K562 (cell line): Measurements from ENCODE around the gene PPA2. TPM values are rescaled to one million over a fixed set of nuclear protein-coding genes. Genes with fewer than 3 reads are reported as not detected.

Experiments
- ATAC-seq: fragments of 200-7000 bp; cut with Tn5 transposase; 3 replicates; pipeline ENCODE4 v1.9.1; 2020; ENCODE audit warnings: moderate library complexity
- BruUV-seq: library from RNA; stranded (reverse); fragments of 400-500 nt; replicated peaks from 2 replicates; lab custom pipeline; 2021; lab: Mats Ljungman, UMichigan
- CTCF ChIA-PET: fragments of 300-600 bp; formaldehyde crosslinking; extraction: SDS; loops from one replicate; lab custom pipeline; 2021; ENCODE audit warnings: low intra/inter-chr PET ratio; lab: Yijun Ruan, JAX
- POLR2A ChIA-PET: fragments of 300-600, 350-650 bp; sonication (Branson Sonifier 250); formaldehyde crosslinking; extraction: SDS; loops from one replicate; lab custom pipeline; 2021; ENCODE audit warnings: antibody characterized with exemption, inconsistent platforms; lab: Yijun Ruan, JAX
- DNase-seq, 4 experiments: peaks; one replicate each; pipeline versions ENCODE4 v3.0.0 to v3.0.0-alpha.2; 2011 to 2018; ENCODE audit warnings: low spot score in 3 of 4, mixed read lengths in 3 of 4; ENCODE audit errors: extremely low read depth in 1 of 4
- FAIRE-seq: peaks from 2 replicates; lab custom pipeline; 2011; peaks lifted over from hg19 to GRCh38; lab: Jason Lieb, UNC
- H2AFZ ChIP-seq: 2 replicates; pipeline ENCODE4 v1.6.0; 2011; ENCODE audit warnings: low read depth, low read length, control low read depth, inconsistent platforms
- H3K27ac ChIP-seq: fragments of 200-600 bp; 3 replicates; pipeline ENCODE4 v1.8.0; 2011; ENCODE audit warnings: low read depth, mild to moderate bottlenecking, control low read depth, inconsistent platforms, low read length, moderate library complexity, mixed read lengths; ENCODE audit errors: extremely low read depth
- H3K27me3 ChIP-seq, 2 experiments: fragments of 300-600 bp in 1 of 2; 2 replicates in 1 of 2; 3 replicates in 1 of 2; pipeline versions ENCODE4 v1.6.0 to v1.8.0; 2011; ENCODE audit warnings: inconsistent platforms in 2 of 2, low read length in 2 of 2, mild to moderate bottlenecking in 1 of 2, mixed read lengths in 1 of 2, moderate library complexity in 1 of 2; ENCODE audit not compliant: control insufficient read depth in 2 of 2, insufficient read depth in 2 of 2
- H3K36me3 ChIP-seq: fragments of 300-600 bp; 3 replicates; pipeline ENCODE4 v1.8.0; 2011; ENCODE audit warnings: mild to moderate bottlenecking, low read length, inconsistent platforms; ENCODE audit not compliant: control insufficient read depth, insufficient read depth
- H3K4me1 ChIP-seq, 2 experiments: fragments of 200-600 bp in 1 of 2; replicated peaks in 1 of 2; 2 replicates in 1 of 2; 3 replicates in 1 of 2; pipeline versions ENCODE4 v1.5.1 to v1.8.0; 2011; ENCODE audit warnings: inconsistent platforms in 2 of 2, low read length in 2 of 2, mild to moderate bottlenecking in 1 of 2, mixed read lengths in 1 of 2, moderate library complexity in 1 of 2; ENCODE audit not compliant: control insufficient read depth in 2 of 2, insufficient read depth in 2 of 2
- H3K4me2 ChIP-seq: 2 replicates; pipeline ENCODE4 v1.6.1; 2011; ENCODE audit warnings: low read length, control low read depth, inconsistent platforms, mixed read lengths; ENCODE audit not compliant: insufficient read depth
- H3K4me3 ChIP-seq: fragments of 200-600 bp; sonication (generic), shearing (Covaris generic); 2 replicates; pipeline ENCODE4 v1.5.1; 2016; ENCODE audit warnings: control low read depth, inconsistent platforms
- H3K79me2 ChIP-seq: fragments of 200-600 bp; 3 replicates; pipeline ENCODE4 v1.8.0; 2011; ENCODE audit warnings: low read length, inconsistent platforms; ENCODE audit not compliant: control insufficient read depth, insufficient read depth
- H3K9ac ChIP-seq, 2 experiments: 2 replicates each; pipeline versions ENCODE4 v1.6.0 to v1.6.1; 2011; ENCODE audit warnings: low read depth in 2 of 2, low read length in 2 of 2, control low read depth in 1 of 2, inconsistent platforms in 1 of 2, mild to moderate bottlenecking in 1 of 2, mixed read lengths in 1 of 2; ENCODE audit not compliant: insufficient read depth in 1 of 2
- H3K9me1 ChIP-seq: one replicate; pipeline ENCODE4 v1.6.0; 2011; ENCODE audit warnings: inconsistent platforms, mild to moderate bottlenecking, low read length, moderate library complexity; ENCODE audit not compliant: control insufficient read depth, insufficient read depth
- H3K9me3 ChIP-seq: replicated peaks from 2 replicates; pipeline ENCODE4 v1.5.1; 2011; ENCODE audit warnings: low read depth, low read length, inconsistent platforms; ENCODE audit not compliant: control insufficient read depth, insufficient read depth
- H4K20me1 ChIP-seq: replicated peaks from 2 replicates; pipeline ENCODE4 v1.6.1; 2011; ENCODE audit warnings: low read length, inconsistent platforms, mixed read lengths; ENCODE audit not compliant: control insufficient read depth, insufficient read depth
- ARID2 ChIP-seq: fragments of 450-650 bp; IDR thresholded peaks from 2 replicates; pipeline ENCODE4 v1.6.1; 2017; ENCODE audit warnings: antibody characterized with exemption, mild to moderate bottlenecking
- HDAC8 ChIP-seq: fragments of 450-650 bp; IDR thresholded peaks from 2 replicates; pipeline ENCODE4 v1.6.1; 2016; ENCODE audit warnings: mild to moderate bottlenecking, missing genetic modification characterization, moderate library complexity, missing compliant biosample characterization
- HMBOX1 ChIP-seq: sonication (generic); IDR thresholded peaks from 2 replicates; pipeline ENCODE4 v1.6.1; 2016
- MYBL2 ChIP-seq, 2 experiments: fragments of 450-650 bp in 1 of 2; sonication (generic) in 1 of 2; formaldehyde crosslinking in 1 of 2; IDR thresholded peaks; 2 replicates each; pipeline versions ENCODE4 v1.6.1 to v1.8.1; 2017 to 2022; ENCODE audit warnings: borderline replicate concordance in 1 of 2, inconsistent platforms in 1 of 2, low read depth in 1 of 2, mild to moderate bottlenecking in 1 of 2, missing genetic modification reagents in 1 of 2, moderate library complexity in 1 of 2
- RNF219 ChIP-seq: fragments of 250-450 bp; sonication (Bioruptor Pico); IDR thresholded peaks from 2 replicates; pipeline ENCODE4 v1.5.0; 2022; ENCODE audit warnings: mild to moderate bottlenecking
- SIX5 ChIP-seq, 2 experiments: IDR thresholded peaks; 2 replicates each; pipeline ENCODE4 v1.6.1; 2011; ENCODE audit warnings: low read length in 2 of 2, borderline replicate concordance in 1 of 2, low read depth in 1 of 2, mild to moderate bottlenecking in 1 of 2, moderate library complexity in 1 of 2; ENCODE audit not compliant: insufficient read depth in 1 of 2
- TCF7L2 ChIP-seq: fragments of 150-350 bp; IDR thresholded peaks from 2 replicates; pipeline ENCODE4 v1.6.1; 2016; ENCODE audit warnings: low read depth, mild to moderate bottlenecking, low read length, moderate library complexity
- ZBTB12 ChIP-seq: fragments of 250-450 bp; sonication (Bioruptor Pico); IDR thresholded peaks from 2 replicates; pipeline ENCODE4 v1.4.0; 2020
- ZNF140 ChIP-seq: fragments of 250-450 bp; sonication (Bioruptor Pico); IDR thresholded peaks from 2 replicates; pipeline ENCODE4 v1.8.0; 2021; ENCODE audit warnings: moderate library complexity, mild to moderate bottlenecking, inconsistent platforms
- ZNF165 ChIP-seq: fragments of 250-450 bp; sonication (Bioruptor Pico); IDR thresholded peaks from 2 replicates; pipeline ENCODE4 v1.4.0; 2020; ENCODE audit warnings: borderline replicate concordance
- ZNF639 ChIP-seq, 2 experiments: fragments of 200-800 bp in 1 of 2; sonication (Bioruptor generic) in 1 of 2; sonication (generic) in 1 of 2; formaldehyde crosslinking in 1 of 2; IDR thresholded peaks in 1 of 2; conservative IDR thresholded peaks in 1 of 2; 2 replicates each; pipeline versions ENCODE4 v1.5.0 to v1.6.1; 2016 to 2020; ENCODE audit warnings: missing compliant biosample characterization in 1 of 2, missing genetic modification characterization in 1 of 2, missing genetic modification reagents in 1 of 2
- WGBS: fragments of 100-300 bp; shearing (Covaris generic); methylation state at CpG from one replicate; pipeline ENCODE4 v1.1.6; 2016; ENCODE audit warnings: low coverage, mixed read lengths; ENCODE audit not compliant: insufficient coverage; ENCODE audit errors: missing lambda C conversion rate; 5-methylcytosine and 5-hydroxymethylcytosine counted together
- in situ Hi-C: fragments of 300-500 bp; cut with MboI; formaldehyde crosslinking; loops from 4 replicates; pipeline ENCODE4 v1.15.0; 2018; ENCODE audit warnings: inconsistent platforms, mixed read lengths
- intact Hi-C: fragments of 100-400 bp; cut with micrococcal nuclease; formaldehyde crosslinking; loops from 2 replicates; pipeline ENCODE4 v1.14.2; 2022
- polyA plus RNA-seq, 8 experiments: library from polyadenylated mRNA; depleted of rRNA in 4 of 8; stranded (reverse) in 5 of 8; unstranded in 3 of 8; fragments of >200 nt; fragmentation: Nextera tagmentation in 2 of 8; fragmentation: Illumina TruSeq in 1 of 8; extraction: Ambion mirVana in 2 of 8; extraction: Trizol in 1 of 8; gene quantifications; 2 replicates each; pipeline versions ENCODE4 v1.2.1 to v1.2.3, GENCODE V29; 2011 to 2014; ENCODE audit warnings: inconsistent platforms in 1 of 8, missing spikeins in 1 of 8
- total RNA-seq, 7 experiments: library from RNA; depleted of rRNA in 6 of 7; stranded (reverse); fragments of >200 nt in 6 of 7; fragmentation: Illumina TruSeq in 2 of 7; extraction: Trizol in 2 of 7; gene quantifications; 2 replicates each; pipeline versions ENCODE4 v1.2.1 to v1.2.3, GENCODE V29; 2011 to 2021; ENCODE audit warnings: low replicate concordance in 1 of 7

The PPA2 gene
- total and polyA plus RNA-seq, 9 of the 15 experiments (the other 6 are each of a cell fraction or from before 2014, with no cell fraction given): 48.3 to 190 (median 109) TPM

GRCh38 chr4:105350859-105351490 lies 122.9 kb downstream of the PPA2 start (continued):
- no peak for TF ChIP-seq ARID2
- TF ChIP-seq ZNF140 (CRISPR knock-in tag): no peak

GRCh38 chr4:105348719-105349118 lies 125.1 kb downstream of the PPA2 start:
- Histone ChIP-seq H3K36me3 (no peaks in the 10 kb centered on the region), H3K9me3 (no peaks in the 10 kb centered on the region), H4K20me1 (no peaks in the 10 kb centered on the region), H3K4me2 (no peak overlapping the region), H3K9me1 (no peaks in the 10 kb centered on the region), H3K27ac (no peak overlapping the region), H3K27me3 (peaks cover 0 to under 1% of the 10 kb centered on the region in 2 experiments; a peak in 1 of 5 replicates), H3K4me3 (no peak overlapping the region), H3K79me2 (no peaks in the 10 kb centered on the region), H3K9ac (no peak overlapping the region), H3K4me1 (peaks cover 0 to 21% of the 10 kb centered on the region in 2 experiments; a peak in 2 of 5 replicates), H2AFZ (no peak overlapping the region)
- FAIRE-seq (no peak), ATAC-seq (no peak), DNase-seq (no peak)
- POLR2A ChIA-PET: interaction anchor here (0.7 kb wide), 1 partner anchor 12 kb away, joined by 3 read pairs; no protein-coding TSS in a partner anchor
- in situ Hi-C loops (no loop called here), intact Hi-C loops (no loop called here)
- BruUV-seq: no TSS peak
- CTCF ChIA-PET: no interaction called here
- 53% methylated on average over 1 of the region's 1 CpG for WGBS
- TF ChIP-seq RNF219 (no peak), HDAC8 (tag) (no peak), ZNF639 (CRISPR knock-in tag; conservative IDR thresholded peaks at IDR 0.05 in 1 of 2, IDR thresholded peaks at IDR 0.05 in 1 of 2) (no peak), ZBTB12 (CRISPR knock-in tag) (no peak), SIX5 (IDR thresholded peaks at IDR 0.05; ENCODE audit: borderline replicate concordance in 1 of 2, insufficient read depth in 1 of 2, low read depth in 1 of 2, low read length in 2 of 2) (no peak), ZNF165 (CRISPR knock-in tag) (no peak), TCF7L2 (no peak), MYBL2 (IDR thresholded peaks at IDR 0.05; ENCODE audit: low read depth) (no peak), MYBL2 (CRISPR knock-in tag; IDR thresholded peaks at IDR 0.05; ENCODE audit: borderline replicate concordance) (no peak), HMBOX1 (no peak)
